ENCODE measurements around the gene PBXIP1. TPM values are rescaled to one million over a fixed set of nuclear protein-coding genes. Genes with fewer than 3 reads are reported as not detected.

Gene PBXIP1
- total RNA-seq, 1 donor from 2014 or later: 56.2 TPM

GRCh38 chr1:154961207-154962155, 5.6 kb upstream of the PBXIP1 start, which contains the start of gene PYGO2:
PYGO2 (minus strand) TSS chr1:154961782; CDS start chr1:154961576, 206 bp downstream.
- TF ChIP-seq CTCF (IDR thresholded peaks at IDR 0.05; ENCODE audit: unreplicated experiment): peak; percentile 51
- H3K27ac Mint-ChIP-seq: peak within 1 kb of the TSS; percentile 96
- peaks cover 41% of the 10 kb centered on the region for H3K4me1 Mint-ChIP-seq
- H3K4me3 Mint-ChIP-seq: peak within 1 kb of the TSS; percentile 85
- no peaks in the 10 kb centered on the region for H3K9me3 Mint-ChIP-seq
- H3K27me3 Mint-ChIP-seq (ENCODE audit: low read depth): no peaks in the 10 kb centered on the region
- peaks cover 8% of the 10 kb centered on the region for H3K36me3 Mint-ChIP-seq
- DNase-seq (ENCODE audit: low spot score in 2 of 2, unreplicated experiment in 2 of 2): peak; percentile 62 to 80

- Mint-ChIP-seq H3K36me3 (peaks cover 6% of the 10 kb centered on the region), H3K4me1 (peaks cover 50% of the 10 kb centered on the region), H3K9me3 (no peaks in the 10 kb centered on the region), H3K4me3 (peak overlapping the region; percentile 81), H3K27ac (peak overlapping the region; percentile 96), H3K27me3 (ENCODE audit: low read depth) (no peaks in the 10 kb centered on the region)
- TF ChIP-seq CTCF (IDR thresholded peaks at IDR 0.05; ENCODE audit: unreplicated experiment): no peak
- DNase-seq (ENCODE audit: low spot score in 2 of 2, unreplicated experiment in 2 of 2): no peak
Measured at GRCh38 chr1:154960446-154961136, 4.7 kb upstream of the PBXIP1 start.

- TF ChIP-seq CTCF (IDR thresholded peaks at IDR 0.05; ENCODE audit: unreplicated experiment): no peak
- no peak for DNase-seq (ENCODE audit: low spot score in 2 of 2, unreplicated experiment in 2 of 2)
- peak overlapping the region; percentile 50 for H3K27ac Mint-ChIP-seq
- peaks cover 4% of the 10 kb centered on the region for H3K36me3 Mint-ChIP-seq
- H3K4me3 Mint-ChIP-seq: no peak overlapping the region
- H3K9me3 Mint-ChIP-seq: no peaks in the 10 kb centered on the region
- H3K27me3 Mint-ChIP-seq (ENCODE audit: low read depth): no peaks in the 10 kb centered on the region
- peaks cover 62% of the 10 kb centered on the region for H3K4me1 Mint-ChIP-seq
Measured at GRCh38 chr1:154959426-154959780, 3.5 kb upstream of the PBXIP1 start.

- no peak for TF ChIP-seq CTCF (IDR thresholded peaks at IDR 0.05; ENCODE audit: unreplicated experiment)
- Mint-ChIP-seq H3K4me3 (no peak overlapping the region), H3K27ac (peak overlapping the region; percentile 66), H3K36me3 (peaks cover 2% of the 10 kb centered on the region), H3K4me1 (peaks cover 65% of the 10 kb centered on the region), H3K9me3 (no peaks in the 10 kb centered on the region), H3K27me3 (ENCODE audit: low read depth) (no peaks in the 10 kb centered on the region)
- DNase-seq (ENCODE audit: low spot score in 2 of 2, unreplicated experiment in 2 of 2): no peak
Measured at GRCh38 chr1:154958681-154959425, 3.0 kb upstream of the PBXIP1 start.

GRCh38 chr1:154958036-154958435, 2.1 kb upstream of the PBXIP1 start:
- Mint-ChIP-seq H3K4me1 (peaks cover 64% of the 10 kb centered on the region), H3K27me3 (ENCODE audit: low read depth) (no peaks in the 10 kb centered on the region), H3K4me3 (no peak overlapping the region), H3K27ac (peak overlapping the region; percentile 97), H3K36me3 (no peaks in the 10 kb centered on the region), H3K9me3 (no peaks in the 10 kb centered on the region)
- no peak for TF ChIP-seq CTCF (IDR thresholded peaks at IDR 0.05; ENCODE audit: unreplicated experiment)
- DNase-seq (ENCODE audit: low spot score in 2 of 2, unreplicated experiment in 2 of 2): no peak
